ENCODE measurements around the gene KIF23.
"Not testable (repeated sequence)": the region's sequence is repeated elsewhere in the genome, so short reads cannot be mapped to it uniquely, and the experiment has no call there.

The KIF23 gene

GRCh38 chr15:69443032-69443611 is 29.0 kb downstream of the KIF23 start:
- peaks cover 96% of the 10 kb centered on the region for H3K36me3 ChIP-seq (ENCODE audit: control insufficient read depth, low read depth, low read length)
- no peak overlapping the region for H3K27ac ChIP-seq (ENCODE audit: low read length)
- H3K9ac ChIP-seq (ENCODE audit: low read length): no peak overlapping the region
- no peaks in the 10 kb centered on the region for H3K4me1 ChIP-seq (ENCODE audit: control insufficient read depth, low read depth, low read length)
- no peaks in the 10 kb centered on the region for H3K27me3 ChIP-seq (ENCODE audit: control insufficient read depth, insufficient read depth, low read length)
- no peaks in the 10 kb centered on the region for H3K9me3 ChIP-seq (ENCODE audit: control insufficient read depth, low read depth, low read length)
- no peak overlapping the region for H3K4me3 ChIP-seq (ENCODE audit: low read length)

- Histone ChIP-seq H3K4me1 (ENCODE audit: control insufficient read depth, low read depth, low read length) (no peaks in the 10 kb centered on the region), H3K9me3 (ENCODE audit: control insufficient read depth, low read depth, low read length) (no peaks in the 10 kb centered on the region), H3K27ac (ENCODE audit: low read length) (no peak overlapping the region), H3K4me3 (ENCODE audit: low read length) (no peak overlapping the region), H3K9ac (ENCODE audit: low read length) (no peak overlapping the region), H3K27me3 (ENCODE audit: control insufficient read depth, insufficient read depth, low read length) (no peaks in the 10 kb centered on the region), H3K36me3 (ENCODE audit: control insufficient read depth, low read depth, low read length) (peaks cover 86% of the 10 kb centered on the region)
These were observed 30.5 kb downstream of the KIF23 start for GRCh38 chr15:69444686-69445085.

GRCh38 chr15:69446953-69447352 is 32.8 kb downstream of the KIF23 start:
- no peak overlapping the region for H3K27ac ChIP-seq (ENCODE audit: low read length)
- H3K36me3 ChIP-seq (ENCODE audit: control insufficient read depth, low read depth, low read length): peaks cover 63% of the 10 kb centered on the region
- no peak overlapping the region for H3K4me3 ChIP-seq (ENCODE audit: low read length)
- no peaks in the 10 kb centered on the region for H3K27me3 ChIP-seq (ENCODE audit: control insufficient read depth, insufficient read depth, low read length)
- H3K9me3 ChIP-seq (ENCODE audit: control insufficient read depth, low read depth, low read length): no peaks in the 10 kb centered on the region
- H3K4me1 ChIP-seq (ENCODE audit: control insufficient read depth, low read depth, low read length): peaks cover 3% of the 10 kb centered on the region
- H3K9ac ChIP-seq (ENCODE audit: low read length): no peak overlapping the region

GRCh38 chr15:69450221-69450620 is 36.1 kb downstream of the KIF23 start:
- not testable (repeated sequence) for H3K4me3 ChIP-seq (ENCODE audit: low read length); H3K27ac ChIP-seq (ENCODE audit: low read length); H3K9me3 ChIP-seq (ENCODE audit: control insufficient read depth, low read depth, low read length); H3K27me3 ChIP-seq (ENCODE audit: control insufficient read depth, insufficient read depth, low read length); H3K4me1 ChIP-seq (ENCODE audit: control insufficient read depth, low read depth, low read length); H3K9ac ChIP-seq (ENCODE audit: low read length)
- H3K36me3 ChIP-seq (ENCODE audit: control insufficient read depth, low read depth, low read length): peaks cover 50% of the 10 kb centered on the region

- peaks cover 50% of the 10 kb centered on the region for H3K36me3 ChIP-seq (ENCODE audit: control insufficient read depth, low read depth, low read length)
- no peak overlapping the region for H3K4me3 ChIP-seq (ENCODE audit: low read length)
- H3K27ac ChIP-seq (ENCODE audit: low read length): no peak overlapping the region
These were observed 37.0 kb downstream of the KIF23 start for GRCh38 chr15:69450968-69451695.

GRCh38 chr15:69451951-69452691 is 38.0 kb downstream of the KIF23 start:
- Histone ChIP-seq H3K4me3 (ENCODE audit: low read length) (peak overlapping the region; percentile 90), H3K27ac (ENCODE audit: low read length) (peak overlapping the region; percentile 44), H3K27me3 (ENCODE audit: control insufficient read depth, insufficient read depth, low read length) (no peaks in the 10 kb centered on the region), H3K4me1 (ENCODE audit: control insufficient read depth, low read depth, low read length) (peaks cover 9% of the 10 kb centered on the region), H3K36me3 (ENCODE audit: control insufficient read depth, low read depth, low read length) (peaks cover 49% of the 10 kb centered on the region), H3K9me3 (ENCODE audit: control insufficient read depth, low read depth, low read length) (no peaks in the 10 kb centered on the region), H3K9ac (ENCODE audit: low read length) (peak overlapping the region; percentile 96)

More at GRCh38 chr15:69450968-69451695, 37.0 kb downstream of the KIF23 start:
- peaks cover 9% of the 10 kb centered on the region for H3K4me1 ChIP-seq (ENCODE audit: control insufficient read depth, low read depth, low read length)
- H3K9me3 ChIP-seq (ENCODE audit: control insufficient read depth, low read depth, low read length): no peaks in the 10 kb centered on the region
- no peak overlapping the region for H3K9ac ChIP-seq (ENCODE audit: low read length)
- no peaks in the 10 kb centered on the region for H3K27me3 ChIP-seq (ENCODE audit: control insufficient read depth, insufficient read depth, low read length)

- H3K36me3 ChIP-seq (ENCODE audit: control insufficient read depth, low read depth, low read length): peaks cover 46% of the 10 kb centered on the region
- H3K27me3 ChIP-seq (ENCODE audit: control insufficient read depth, insufficient read depth, low read length): no peaks in the 10 kb centered on the region
- peak within 1 kb of the TSS; percentile 90 for H3K4me3 ChIP-seq (ENCODE audit: low read length)
- H3K9ac ChIP-seq (ENCODE audit: low read length): peak within 1 kb of the TSS; percentile 96
- H3K27ac ChIP-seq (ENCODE audit: low read length): peak within 1 kb of the TSS; percentile 44
- peaks cover 9% of the 10 kb centered on the region for H3K4me1 ChIP-seq (ENCODE audit: control insufficient read depth, low read depth, low read length)
- no peaks in the 10 kb centered on the region for H3K9me3 ChIP-seq (ENCODE audit: control insufficient read depth, low read depth, low read length)
These were observed 38.8 kb downstream of the KIF23 start, which contains the start of gene RPLP1 for GRCh38 chr15:69452692-69453521. Gene RPLP1 (plus strand): TSS chr15:69452818. CDS start chr15:69452949, 131 bp downstream.

GRCh38 chr15:69454953-69455352 is 40.8 kb downstream of the KIF23 start:
- Histone ChIP-seq H3K27ac (ENCODE audit: low read length) (no peak overlapping the region), H3K4me3 (ENCODE audit: low read length) (peak overlapping the region; percentile 90), H3K4me1 (ENCODE audit: control insufficient read depth, low read depth, low read length) (peaks cover 9% of the 10 kb centered on the region), H3K36me3 (ENCODE audit: control insufficient read depth, low read depth, low read length) (peaks cover 39% of the 10 kb centered on the region), H3K9ac (ENCODE audit: low read length) (no peak overlapping the region), H3K27me3 (ENCODE audit: control insufficient read depth, insufficient read depth, low read length) (no peaks in the 10 kb centered on the region), H3K9me3 (ENCODE audit: control insufficient read depth, low read depth, low read length) (no peaks in the 10 kb centered on the region)

GRCh38 chr15:69456208-69457166 is 42.3 kb downstream of the KIF23 start:
- Histone ChIP-seq H3K9ac (ENCODE audit: low read length) (no peak overlapping the region), H3K9me3 (ENCODE audit: control insufficient read depth, low read depth, low read length) (no peaks in the 10 kb centered on the region), H3K27ac (ENCODE audit: low read length) (no peak overlapping the region), H3K4me1 (ENCODE audit: control insufficient read depth, low read depth, low read length) (peaks cover 9% of the 10 kb centered on the region), H3K4me3 (ENCODE audit: low read length) (no peak overlapping the region), H3K36me3 (ENCODE audit: control insufficient read depth, low read depth, low read length) (peaks cover 39% of the 10 kb centered on the region), H3K27me3 (ENCODE audit: control insufficient read depth, insufficient read depth, low read length) (no peaks in the 10 kb centered on the region)
